ENCODE data around the gene NDUFS7.

The NDUFS7 gene

GRCh38 chr19:1365319-1366269 lies 18.1 kb upstream of the NDUFS7 start:
- DNase-seq = no peak

DNA sequence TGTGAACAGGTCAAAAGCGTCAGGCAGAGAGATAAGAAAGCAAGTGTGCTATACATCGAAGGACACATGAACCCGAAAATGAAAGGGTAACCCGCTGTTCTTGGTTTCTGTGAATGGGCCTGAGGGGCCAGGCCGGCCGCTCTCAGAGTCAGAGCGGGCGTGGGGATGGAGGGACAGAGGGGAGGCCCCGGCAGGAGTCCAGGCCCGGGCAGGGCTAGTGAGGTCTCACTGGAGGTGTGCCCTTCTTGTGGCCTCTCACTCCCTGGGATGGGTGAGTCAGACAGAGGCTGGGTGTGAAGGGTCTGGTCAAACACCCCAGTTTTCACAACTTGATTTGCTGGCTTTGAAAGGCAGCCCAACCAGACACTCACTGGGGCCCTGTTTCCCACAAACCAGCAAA lies 17.4 kb upstream of the NDUFS7 start:
- no peak for DNase-seq

DNA sequence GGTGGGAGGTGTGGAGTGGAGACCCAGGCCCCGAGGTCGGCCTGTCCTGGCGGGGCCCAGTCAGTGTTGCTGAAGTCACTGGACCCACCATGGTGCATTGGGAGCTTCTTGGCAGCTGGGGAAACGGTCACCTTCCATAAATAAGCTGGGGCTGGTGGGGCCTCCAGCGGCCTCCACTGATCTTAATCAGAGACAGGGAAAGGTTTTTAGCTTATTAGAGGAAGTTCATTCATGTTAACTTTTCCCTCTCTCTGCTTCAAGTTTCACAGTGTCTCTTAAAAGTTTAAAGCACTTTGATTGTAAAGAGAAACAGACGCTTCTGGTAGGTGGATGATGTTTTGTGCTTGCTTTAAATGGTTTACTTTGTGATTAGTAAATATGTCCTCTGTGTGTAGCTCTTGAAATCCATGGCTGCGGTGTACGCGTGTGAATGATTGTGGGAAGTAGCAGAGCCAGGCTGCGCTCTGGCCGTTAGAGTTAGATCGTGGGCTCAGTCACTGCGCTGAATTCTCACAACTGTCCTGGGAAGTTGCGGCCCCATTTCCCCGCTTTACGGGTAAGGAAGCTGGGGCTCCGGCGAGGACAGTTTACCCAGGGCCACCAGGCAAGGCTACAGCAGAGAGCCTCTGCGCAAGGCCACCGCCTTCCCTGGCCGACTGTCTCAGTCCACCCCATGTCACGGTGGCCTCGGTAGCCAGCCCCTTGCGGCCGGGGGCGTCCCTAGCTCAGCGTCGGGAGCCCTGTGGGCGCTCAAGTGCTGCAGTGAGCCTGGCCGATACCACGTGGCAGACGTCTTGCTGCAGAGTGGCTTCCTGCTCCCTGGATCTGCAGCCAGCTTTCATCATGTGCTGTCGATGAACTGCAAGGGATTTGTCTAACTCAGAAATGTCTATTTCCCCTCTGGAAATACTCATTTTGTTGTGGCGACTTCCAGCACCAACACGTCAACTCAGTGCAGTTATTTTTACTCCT lies 16.5 kb upstream of the NDUFS7 start:
- no peak for DNase-seq

DNA sequence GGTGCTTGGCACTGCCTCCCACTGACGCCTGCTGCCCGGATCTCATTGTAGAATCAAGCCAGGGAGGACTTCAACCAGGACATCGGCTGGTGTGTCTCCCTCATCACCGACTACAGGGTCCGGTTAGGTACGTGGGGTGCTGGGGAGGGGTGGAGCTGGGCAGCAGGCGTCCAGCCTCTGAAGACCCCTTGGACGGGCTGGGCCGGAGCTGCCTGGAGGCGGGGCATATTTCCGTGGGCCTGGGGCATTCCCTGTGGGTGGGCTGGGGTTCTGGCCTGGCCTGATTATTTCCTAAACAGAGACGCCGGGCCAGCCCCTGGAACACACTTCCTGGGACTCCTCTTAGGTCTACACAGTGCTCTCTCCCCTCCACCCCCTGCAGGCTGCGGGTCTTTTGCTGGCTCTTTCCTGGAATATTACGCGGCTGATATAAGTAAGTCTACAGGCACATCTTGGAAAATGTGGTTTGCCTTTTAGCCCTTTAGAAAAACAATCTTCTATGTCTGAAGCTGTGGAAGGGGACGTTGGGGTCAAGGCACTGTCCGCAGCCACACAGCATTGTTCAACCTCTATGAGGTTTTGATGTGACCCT lies 14.4 kb upstream of the NDUFS7 start:
- DNase-seq = no peak

DNA sequence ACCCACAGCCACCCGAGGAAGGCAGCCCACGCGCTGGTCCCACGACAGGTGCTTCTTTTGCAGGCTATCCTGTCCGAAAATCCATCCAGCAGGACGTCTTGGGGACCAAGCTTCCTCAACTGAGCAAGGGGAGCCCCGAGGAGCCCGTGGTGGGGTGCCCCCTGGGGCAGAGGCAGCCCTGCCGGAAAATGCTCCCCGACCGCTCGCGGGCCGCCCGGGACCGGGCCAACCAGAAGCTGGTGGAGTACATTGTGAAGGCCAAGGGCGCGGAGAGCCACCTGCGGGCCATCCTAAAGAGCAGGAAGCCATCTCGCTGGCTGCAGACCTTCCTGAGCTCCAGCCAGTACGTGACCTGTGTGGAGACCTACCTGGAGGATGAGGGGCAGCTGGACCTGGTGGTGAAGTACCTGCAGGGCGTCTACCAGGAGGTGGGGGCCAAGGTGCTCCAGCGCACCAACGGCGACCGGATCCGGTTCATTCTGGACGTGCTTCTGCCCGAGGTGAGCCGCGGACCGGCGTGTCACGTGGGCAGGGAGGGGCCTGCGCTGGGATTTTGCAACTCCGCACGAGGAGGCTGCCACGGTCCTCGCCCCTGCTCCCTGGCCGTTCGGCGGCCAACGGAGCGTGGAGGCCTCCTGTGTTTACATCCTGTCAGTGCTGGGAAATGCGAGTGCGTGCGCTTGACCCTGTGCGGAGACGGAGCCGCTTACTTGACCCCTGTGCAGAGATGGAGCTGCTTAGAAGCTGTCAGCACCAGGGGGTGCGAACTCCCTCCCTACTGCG lies 12.9 kb upstream of the NDUFS7 start:
- DNase-seq = no peak

GRCh38 chr19:1373042-1373533 lies 10.6 kb upstream of the NDUFS7 start:
- no peak for DNase-seq

DNA sequence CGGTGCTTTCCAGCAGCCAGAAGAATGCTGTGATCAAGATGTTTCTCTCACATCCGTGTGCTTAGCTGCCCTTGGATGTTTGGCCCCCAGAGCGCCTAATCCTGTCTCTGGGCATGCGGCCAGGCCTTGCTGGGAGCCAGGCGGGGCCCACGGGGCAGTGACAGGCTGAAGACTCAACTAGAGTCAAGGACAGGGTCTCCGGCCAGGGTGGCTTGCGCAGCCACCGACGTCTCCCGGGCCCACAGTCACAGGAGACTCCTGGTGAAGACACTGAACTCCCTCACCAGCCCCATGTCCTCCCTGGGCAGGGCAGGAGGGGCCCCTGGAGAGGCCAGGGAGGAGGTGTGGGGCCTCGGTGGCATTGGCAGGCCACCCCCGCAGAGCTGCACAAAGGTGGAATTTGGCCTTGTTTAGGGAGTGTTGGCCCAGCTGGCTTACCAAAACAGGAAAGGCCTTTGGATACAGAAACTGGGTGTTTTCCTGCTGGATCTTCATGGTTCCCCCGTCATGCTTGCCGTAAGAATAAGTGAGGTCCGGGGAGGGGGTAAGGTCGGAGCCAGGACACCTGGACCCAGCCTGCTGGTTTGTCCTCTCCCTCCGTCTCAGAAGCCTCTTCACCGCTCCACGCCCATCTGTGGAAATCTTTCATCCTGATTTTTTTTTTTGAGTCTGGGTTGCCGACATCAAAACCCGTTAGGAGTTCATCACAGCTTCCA lies 10.0 kb upstream of the NDUFS7 start:
- no peak for DNase-seq

- no peak for DNase-seq
These were observed 9.5 kb upstream of the NDUFS7 start for GRCh38 chr19:1374250-1374577.

DNA sequence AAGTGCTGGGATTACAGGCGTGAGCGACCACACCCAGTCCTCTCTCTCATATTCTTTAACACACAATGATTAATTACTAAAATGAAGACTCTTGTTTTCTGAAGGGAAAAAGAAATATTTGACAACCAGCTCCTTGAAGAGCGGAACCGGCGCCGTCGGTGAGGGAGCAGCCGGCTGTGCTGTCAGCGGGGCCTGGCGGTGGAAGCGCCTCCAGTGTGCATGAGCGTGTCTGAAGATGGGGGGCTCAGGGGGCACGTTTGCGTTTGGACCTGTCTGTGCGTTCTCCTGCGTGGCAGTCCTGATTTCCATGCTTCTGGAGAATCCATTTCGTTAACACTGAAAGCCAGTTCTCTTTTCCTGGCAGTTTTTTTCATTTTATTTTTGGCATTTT lies 7.3 kb upstream of the NDUFS7 start:
- DNase-seq = no peak

DNA sequence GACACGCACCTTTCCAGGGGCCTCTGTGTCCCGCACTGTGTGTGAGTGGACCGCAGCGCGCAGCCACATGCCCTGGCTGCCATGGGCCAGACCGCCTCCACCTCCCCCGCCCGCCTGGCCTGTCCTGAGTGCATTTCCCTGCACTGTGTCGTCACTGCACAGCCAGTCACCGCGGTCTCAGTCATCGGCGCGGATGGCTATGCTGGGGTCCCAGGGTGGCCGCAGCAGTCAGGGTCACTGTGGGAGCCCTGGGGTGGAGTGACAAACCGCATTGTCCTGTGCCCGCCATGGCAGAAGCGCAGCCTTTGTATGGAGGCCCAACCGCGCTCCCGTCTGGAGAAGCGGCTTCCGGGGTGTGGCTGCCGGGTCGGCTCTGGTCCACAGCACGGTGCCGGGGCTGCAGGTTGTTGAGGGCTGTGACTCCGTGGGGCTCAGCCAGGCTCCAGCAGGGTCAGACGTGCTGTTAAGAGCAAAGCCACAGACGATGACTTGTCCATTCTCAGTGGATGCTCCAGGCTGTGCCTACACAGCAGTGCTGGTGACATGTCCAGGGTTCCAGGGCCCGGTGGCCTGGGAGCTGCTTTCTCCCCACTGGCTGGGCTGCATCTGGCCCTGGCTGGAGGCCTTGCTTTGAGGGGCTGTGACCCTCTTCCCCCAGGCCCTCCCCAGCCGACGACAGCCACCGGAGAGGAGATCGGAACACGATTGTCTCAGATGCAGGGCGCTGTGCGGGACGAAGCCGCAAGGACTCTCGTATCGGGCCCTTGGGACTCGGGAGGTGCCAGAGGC lies 6.3 kb upstream of the NDUFS7 start:
- DNase-seq = no peak

GRCh38 chr19:1377965-1378785 lies 5.5 kb upstream of the NDUFS7 start:
- no peak for DNase-seq

DNA sequence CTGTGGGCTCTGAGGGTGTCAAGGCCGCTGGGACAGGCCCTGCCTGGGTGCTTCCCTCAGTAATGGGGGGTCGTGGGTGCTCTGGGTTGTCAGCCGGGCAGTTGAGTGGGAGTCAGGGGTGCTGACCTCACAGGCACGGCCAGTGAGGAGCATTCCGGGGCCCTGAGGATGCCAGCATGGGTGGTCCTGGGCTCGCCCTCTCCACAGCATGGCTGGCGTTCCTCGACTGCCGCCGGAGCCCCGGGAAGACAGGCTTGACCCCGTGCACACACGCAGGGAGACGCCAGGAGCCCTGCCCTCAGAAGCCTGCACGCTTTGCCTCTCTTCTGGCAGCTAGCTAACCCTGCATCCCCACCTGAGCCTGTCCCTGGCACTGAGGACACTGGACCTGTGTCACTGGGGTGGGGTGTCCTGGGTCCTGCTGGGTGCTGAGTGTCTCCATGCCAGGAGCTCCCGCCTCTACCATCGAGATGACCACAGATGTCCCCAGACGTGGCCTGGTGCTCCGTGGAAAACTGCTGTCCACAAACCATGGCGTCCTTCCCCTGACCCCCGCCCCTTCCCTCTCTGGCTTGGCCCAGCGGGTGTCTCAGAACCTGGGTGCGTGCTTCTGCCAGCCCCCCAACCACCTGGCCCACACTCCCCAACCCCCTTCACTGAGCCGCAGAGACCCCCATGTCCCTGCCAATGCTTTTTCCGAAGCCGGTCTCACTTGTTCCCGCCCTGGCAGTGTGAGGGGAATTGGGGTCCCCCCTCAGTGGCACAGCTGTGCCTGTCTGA lies 4.4 kb upstream of the NDUFS7 start:
- DNase-seq = no peak

- no peak for DNase-seq
These were observed 3.7 kb upstream of the NDUFS7 start for GRCh38 chr19:1379961-1380489.

DNA sequence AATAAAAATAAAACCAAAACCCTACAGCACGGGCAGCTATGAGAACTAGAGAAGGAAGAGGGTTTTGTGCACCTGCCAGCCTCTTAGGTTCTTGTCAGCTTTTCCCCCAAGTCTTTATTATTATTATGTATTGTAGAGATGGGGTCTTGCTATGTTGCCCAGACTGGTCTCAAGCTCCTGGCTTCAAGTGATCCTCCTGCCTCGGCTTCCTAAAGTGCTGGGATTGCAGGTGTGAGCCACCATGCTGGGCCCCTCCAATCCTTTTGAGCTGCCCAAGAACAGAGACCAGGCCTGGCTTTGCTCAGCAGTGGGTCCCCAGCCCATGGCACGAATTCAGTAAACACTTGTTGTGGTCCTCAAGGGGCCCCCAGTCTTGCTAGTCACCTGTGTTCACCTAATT lies 1.5 kb upstream of the NDUFS7 start:
- no peak for DNase-seq

GRCh38 chr19:1383017-1383311 lies 743 bp upstream of the NDUFS7 start:
- DNase-seq = no peak

DNA sequence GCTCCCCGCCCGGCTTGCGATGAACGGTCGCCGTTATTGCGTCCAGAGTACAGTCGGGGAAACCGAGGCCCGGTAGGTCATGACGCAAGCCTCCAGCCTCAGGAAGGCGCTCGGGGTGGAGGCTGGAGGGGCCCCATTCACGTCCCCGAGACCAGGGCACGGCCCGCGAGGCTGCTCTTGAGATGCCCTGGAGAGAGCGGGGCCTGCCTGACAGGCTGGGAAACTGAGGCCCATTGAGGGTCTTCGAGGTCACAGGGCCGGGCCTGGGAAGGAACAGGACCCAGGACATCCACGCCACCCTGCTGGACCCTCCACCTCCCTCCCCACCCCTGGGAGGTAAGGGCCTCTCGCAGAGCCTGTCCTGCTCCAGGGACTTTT lies 367 bp downstream of the NDUFS7 start:
- DNase-seq = no peak

- DNase-seq = no peak
These were observed 887 bp downstream of the NDUFS7 start for GRCh38 chr19:1384478-1385110.

GRCh38 chr19:1385816-1386215 lies 2.1 kb downstream of the NDUFS7 start:
- no peak for DNase-seq

All from CD4-positive, alpha-beta T cell treated with Interleukin-12 subunit alpha and Interleukin-12 subunit beta, for 1 hour (primary cell).